Stomach (tissue), 4 donors: ENCODE measurements around the gene ELAVL1.

Source experiments
- CTCF ChIP-seq, 7 experiments: fragments of 450-650 bp in 4 of 7; fragments of 200-600 bp in 3 of 7; sonication (generic) in 3 of 7; IDR thresholded peaks; one replicate each; pipeline ENCODE4 v1.5.1; 2016 to 2019; ENCODE audit warnings: antibody characterized with exemption in 7 of 7, control low read depth in 2 of 7, mild to moderate bottlenecking in 1 of 7
- POLR2AphosphoS5 ChIP-seq, 3 donors: sonication (generic); formaldehyde crosslinking; IDR thresholded peaks; one replicate each; pipeline ENCODE4 v1.6.1; 2016; ENCODE audit warnings: antibody characterized with exemption in 3 of 3

GRCh38 chr19:7982651-7983099, 22.8 kb downstream of the ELAVL1 start:
- no peak for TF ChIP-seq CTCF (IDR thresholded peaks at IDR 0.05)
- TF ChIP-seq POLR2AphosphoS5 (IDR thresholded peaks at IDR 0.05): no peak
